GM06990 (cell line): Measurements from ENCODE around the gene OXLD1.
A peak's percentile ranks its signal among the peaks of the same experiment; 100 is the strongest.

Source experiments
- DNase-seq: peaks from one replicate; pipeline ENCODE4 v3.0.0-alpha.2; 2011; ENCODE audit not compliant: insufficient read length; ENCODE audit errors: extremely low read depth
- H3K27me3 ChIP-seq: replicated peaks from 2 replicates; pipeline ENCODE4 v1.6.0; 2011; ENCODE audit warnings: low read length; ENCODE audit not compliant: control insufficient read depth, insufficient read depth
- H3K36me3 ChIP-seq: 2 replicates; pipeline ENCODE4 v1.5.1; 2011; ENCODE audit warnings: low read length; ENCODE audit not compliant: control insufficient read depth, insufficient read depth
- H3K4me3 ChIP-seq: replicated peaks from 2 replicates; pipeline ENCODE4 v1.5.1; 2011; ENCODE audit warnings: low read depth, mild to moderate bottlenecking, control low read depth, low read length
- CTCF ChIP-seq: IDR thresholded peaks from 2 replicates; pipeline ENCODE4 v1.5.1; 2011; ENCODE audit warnings: low read length, control low read depth, mild to moderate bottlenecking, inconsistent platforms; ENCODE audit not compliant: insufficient read depth, poor library complexity, severe bottlenecking

The OXLD1 gene

GRCh38 chr17:81666342-81667191 is at the start of gene OXLD1, which contains the start of gene CCDC137:
TSS of gene OXLD1 (minus strand) at chr17:81666605. CDS start at chr17:81666577, 28 bp downstream.
TSS of gene CCDC137 (plus strand) at chr17:81666737. CDS start at chr17:81666767, 30 bp downstream.
- Histone ChIP-seq H3K4me3 (peak within 1 kb of the TSS; percentile 97), H3K36me3 (peaks cover 20% of the 10 kb centered on the region), H3K27me3 (no peaks in the 10 kb centered on the region)
- no peak for TF ChIP-seq CTCF
- peak; percentile 95 for DNase-seq

- Histone ChIP-seq H3K4me3 (no peak overlapping the region), H3K36me3 (peaks cover 4% of the 10 kb centered on the region), H3K27me3 (no peaks in the 10 kb centered on the region)
- DNase-seq: no peak
- no peak for TF ChIP-seq CTCF
Observed at GRCh38 chr17:81715107-81715871, 48.9 kb upstream of the OXLD1 start.

GRCh38 chr17:81714412-81715106 is 48.2 kb upstream of the OXLD1 start:
- no peaks in the 10 kb centered on the region for H3K27me3 ChIP-seq
- H3K4me3 ChIP-seq: no peak overlapping the region
- no peak for DNase-seq
- TF ChIP-seq CTCF: no peak
- peaks cover 4% of the 10 kb centered on the region for H3K36me3 ChIP-seq

GRCh38 chr17:81713556-81714411 is 47.4 kb upstream of the OXLD1 start:
- no peak for TF ChIP-seq CTCF
- Histone ChIP-seq H3K27me3 (no peaks in the 10 kb centered on the region), H3K4me3 (peak overlapping the region; percentile 77; the same call in 1 of the 2 replicates), H3K36me3 (peaks cover 4% of the 10 kb centered on the region)
- peak; percentile 19 for DNase-seq

GRCh38 chr17:81713004-81713555 is 46.7 kb upstream of the OXLD1 start:
- Histone ChIP-seq H3K4me3 (peak overlapping the region; percentile 77), H3K36me3 (peaks cover 10% of the 10 kb centered on the region), H3K27me3 (no peaks in the 10 kb centered on the region)
- DNase-seq: no peak
- TF ChIP-seq CTCF: no peak
